Peyer's patch (tissue), 4 donors: Measurements from ENCODE around the gene LIPJ.

ENCODE experiments used
- CTCF ChIP-seq, 6 experiments: fragments of 450-650 bp in 4 of 6; fragments of 200-600 bp in 2 of 6; sonication (generic) in 1 of 6; IDR thresholded peaks; one replicate each; pipeline ENCODE4 v1.5.1; 2017 to 2019; ENCODE audit warnings: antibody characterized with exemption in 6 of 6, mild to moderate bottlenecking in 3 of 6, moderate library complexity in 1 of 6
- POLR2A ChIP-seq, 2 donors: fragments of 450-650 bp; IDR thresholded peaks; one replicate each; pipeline ENCODE4 v1.5.1; 2017; ENCODE audit warnings: antibody characterized with exemption in 2 of 2, mild to moderate bottlenecking in 2 of 2, moderate library complexity in 2 of 2

GRCh38 chr10:88608052-88608732 lies 21.6 kb downstream of the LIPJ start:
- TF ChIP-seq CTCF (IDR thresholded peaks at IDR 0.05): no peak
- TF ChIP-seq POLR2A (IDR thresholded peaks at IDR 0.05): no peak
